Keratinocyte (primary cell): ENCODE data around the gene UBE2L5. TPM values are rescaled to one million over a fixed set of nuclear protein-coding genes. Genes with fewer than 3 reads are reported as not detected.

ENCODE experiments used
- DNase-seq: peaks from one replicate; pipeline ENCODE4 v3.0.0-alpha.2; 2011; ENCODE audit warnings: low read depth, missing footprints, low spot score
- FAIRE-seq: peaks from 2 replicates; lab custom pipeline; 2011; peaks lifted over from hg19 to GRCh38; lab: Jason Lieb, UNC
- H2AFZ ChIP-seq: 2 replicates; pipeline ENCODE4 v1.6.0; 2012; ENCODE audit warnings: low read length, control low read depth, inconsistent platforms; ENCODE audit not compliant: control insufficient read depth
- H3K27ac ChIP-seq: 2 replicates; pipeline ENCODE4 v1.5.1; 2011; ENCODE audit warnings: low read length; ENCODE audit not compliant: control insufficient read depth, insufficient read depth
- H3K27me3 ChIP-seq: 3 replicates; pipeline ENCODE4 v1.6.0; 2011; ENCODE audit warnings: low read length; ENCODE audit not compliant: control insufficient read depth, insufficient read depth; ENCODE audit errors: extremely low read depth
- H3K36me3 ChIP-seq, 2 experiments: 2 replicates in 1 of 2; 3 replicates in 1 of 2; pipeline ENCODE4 v1.5.1; 2011; ENCODE audit warnings: low read length in 2 of 2, mild to moderate bottlenecking in 1 of 2; ENCODE audit not compliant: control insufficient read depth in 2 of 2, insufficient read depth in 2 of 2; ENCODE audit errors: extremely low read depth in 1 of 2
- H3K4me1 ChIP-seq: 3 replicates; pipeline ENCODE4 v1.5.1; 2011; ENCODE audit warnings: low read length; ENCODE audit not compliant: control insufficient read depth, insufficient read depth; ENCODE audit errors: extremely low read depth
- H3K4me2 ChIP-seq: 3 replicates; pipeline ENCODE4 v1.6.0; 2011; ENCODE audit warnings: low read depth, low read length; ENCODE audit not compliant: control insufficient read depth, insufficient read depth; ENCODE audit errors: extremely low read depth
- H3K4me3 ChIP-seq, 3 experiments: fragments of 200-600 bp in 1 of 3; sonication (generic) in 1 of 3; 2 replicates in 2 of 3; 3 replicates in 1 of 3; pipeline ENCODE4 v1.5.1; 2011 to 2016; ENCODE audit warnings: low read length in 3 of 3, mild to moderate bottlenecking in 3 of 3, control low read depth in 2 of 3, inconsistent platforms in 1 of 3, low read depth in 1 of 3, mixed read lengths in 1 of 3, mixed run types in 1 of 3, moderate library complexity in 1 of 3; ENCODE audit not compliant: control insufficient read depth in 2 of 3, insufficient read depth in 2 of 3; ENCODE audit errors: extremely low read depth in 1 of 3
- H3K79me2 ChIP-seq: 2 replicates; pipeline ENCODE4 v1.6.0; 2012; ENCODE audit warnings: low read length; ENCODE audit not compliant: control insufficient read depth, insufficient read depth
- H3K9ac ChIP-seq: 3 replicates; pipeline ENCODE4 v1.6.0; 2011; ENCODE audit warnings: low read length; ENCODE audit not compliant: control insufficient read depth, insufficient read depth; ENCODE audit errors: extremely low read depth
- H3K9me1 ChIP-seq: 3 replicates; pipeline ENCODE4 v1.6.0; 2011; ENCODE audit warnings: low read length; ENCODE audit not compliant: control insufficient read depth, insufficient read depth; ENCODE audit errors: extremely low read depth
- H3K9me3 ChIP-seq: 2 replicates; pipeline ENCODE4 v1.5.1; 2012; ENCODE audit warnings: low read depth, low read length; ENCODE audit not compliant: control insufficient read depth
- H4K20me1 ChIP-seq: 3 replicates; pipeline ENCODE4 v1.6.0; 2011; ENCODE audit warnings: low read length; ENCODE audit not compliant: control insufficient read depth, insufficient read depth; ENCODE audit errors: extremely low read depth
- CTCF ChIP-seq, 3 experiments: IDR thresholded peaks in 1 of 3; conservative IDR thresholded peaks in 1 of 3; optimal IDR thresholded peaks in 1 of 3; 2 replicates in 2 of 3; 3 replicates in 1 of 3; pipeline versions ENCODE3 to v1.5.1; 2011; ENCODE audit warnings: low read length in 3 of 3, mild to moderate bottlenecking in 3 of 3, moderate library complexity in 2 of 3, control low read depth in 1 of 3, inconsistent platforms in 1 of 3; ENCODE audit not compliant: insufficient read depth in 2 of 3; ENCODE audit errors: extremely low read depth in 1 of 3
- EZH2 ChIP-seq: IDR thresholded peaks from one replicate; pipeline ENCODE4 v1.6.1; 2012; ENCODE audit warnings: inconsistent platforms, mild to moderate bottlenecking, low read length, moderate library complexity
- dilution Hi-C: fragments of 300-500 bp; cut with MboI; formaldehyde crosslinking; loops from one replicate; pipeline ENCODE4 v1.7.0; 2020; ENCODE audit warnings: low sequenced_read_pairs; ENCODE audit not compliant: extremely low pct_ligation_motif_present
- polyA plus RNA-seq, 5 experiments: library from polyadenylated mRNA; depleted of rRNA in 3 of 5; stranded (reverse) in 3 of 5; stranded (forward) in 1 of 5; unstranded in 1 of 5; fragments of >200 nt; gene quantifications; 1 replicate in 1 of 5; 2 replicates in 3 of 5; 3 replicates in 1 of 5; pipeline versions ENCODE4 v1.2.1 to v1.2.3, GENCODE V29; 2011 to 2012; ENCODE audit warnings: missing spikeins in 2 of 5, low read depth in 1 of 5, low replicate concordance in 1 of 5

Gene UBE2L5
- polyA plus RNA-seq, 1 donor (not counting 4 experiments of a cell fraction or from before 2014, with no cell fraction given), result 0.38 TPM

DNA sequence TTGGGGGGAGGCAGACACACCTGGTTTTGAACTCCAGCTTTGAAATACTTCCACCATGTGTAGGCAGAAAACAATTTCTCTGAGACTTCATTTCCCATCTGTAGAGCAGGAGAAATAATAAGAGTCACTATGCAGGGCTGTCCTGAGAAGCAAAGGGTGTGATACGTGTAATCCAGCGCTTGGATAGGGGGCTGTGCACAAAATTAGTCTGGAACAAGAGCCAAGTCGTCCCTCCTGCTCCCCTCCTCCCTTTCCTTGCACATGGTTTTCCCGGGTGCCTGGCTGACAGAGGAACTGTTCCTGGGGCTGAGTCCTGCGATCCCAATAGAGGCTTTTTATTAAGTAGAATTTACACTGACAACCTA lies 29.6 kb upstream of the UBE2L5 start:
- FAIRE-seq (no peak), DNase-seq (no peak)
- no peak overlapping the region for H3K4me3 ChIP-seq
- H3K79me2 ChIP-seq, result no peaks in the 10 kb centered on the region
- dilution Hi-C loops, result no loop called here
- no peaks in the 10 kb centered on the region for H3K9me1 ChIP-seq
- H3K27me3 ChIP-seq, result no peaks in the 10 kb centered on the region
- no peak overlapping the region for H3K4me2 ChIP-seq
- H3K4me1 ChIP-seq, result peaks cover 22% of the 10 kb centered on the region
- H3K9me3 ChIP-seq, result no peaks in the 10 kb centered on the region
- H3K36me3 ChIP-seq, result no peaks in the 10 kb centered on the region
- TF ChIP-seq CTCF (optimal IDR thresholded peaks at IDR 0.05 in 1 of 3, IDR thresholded peaks at IDR 0.05 in 1 of 3, conservative IDR thresholded peaks at IDR 0.05 in 1 of 3; ENCODE audit: extremely low read depth in 1 of 3, insufficient read depth in 2 of 3, low read length in 3 of 3) (no peak), EZH2 (no peak)
- no peaks in the 10 kb centered on the region for H4K20me1 ChIP-seq
- no peak overlapping the region for H2AFZ ChIP-seq
- no peak overlapping the region for H3K9ac ChIP-seq
- H3K27ac ChIP-seq, result no peak overlapping the region

- no peaks in the 10 kb centered on the region for H3K36me3 ChIP-seq
- H3K9ac ChIP-seq, result peak overlapping the region; percentile 85
- H2AFZ ChIP-seq, result peak overlapping the region; percentile 90
- FAIRE-seq (no peak), DNase-seq (no peak)
- H3K79me2 ChIP-seq, result no peaks in the 10 kb centered on the region
- H3K4me2 ChIP-seq, result peak overlapping the region; percentile 91
- H3K4me3 ChIP-seq, result peak overlapping the region; percentile 42 to 79 (median 61)
- H4K20me1 ChIP-seq, result no peaks in the 10 kb centered on the region
- H3K9me1 ChIP-seq, result no peaks in the 10 kb centered on the region
- TF ChIP-seq EZH2, result no peak
- no peak for TF ChIP-seq CTCF (optimal IDR thresholded peaks at IDR 0.05 in 1 of 3, IDR thresholded peaks at IDR 0.05 in 1 of 3, conservative IDR thresholded peaks at IDR 0.05 in 1 of 3; ENCODE audit: extremely low read depth in 1 of 3, insufficient read depth in 2 of 3, low read length in 3 of 3)
- dilution Hi-C loops, result no loop called here
- no peaks in the 10 kb centered on the region for H3K27me3 ChIP-seq
- H3K9me3 ChIP-seq, result no peaks in the 10 kb centered on the region
- peaks cover 7% of the 10 kb centered on the region for H3K4me1 ChIP-seq
- peak overlapping the region; percentile 88 for H3K27ac ChIP-seq
Observed at GRCh38 chr13:30394751-30395191, 27.5 kb upstream of the UBE2L5 start.
